Left renal pelvis (tissue), 4 donors: ENCODE measurements around the gene SH3TC2. TPM values are rescaled to one million over a fixed set of nuclear protein-coding genes. Genes with fewer than 3 reads are reported as not detected.

ENCODE experiments used
- DNase-seq, 4 donors: peaks; one replicate each; pipeline ENCODE4 v3.0.0-alpha.2; 2013; ENCODE audit warnings: low read depth in 4 of 4, low spot score in 3 of 4
- polyA plus RNA-seq, 4 donors: library from polyadenylated mRNA; unstranded; fragments of 120-200 nt; gene quantifications; one replicate each; pipeline ENCODE4 v1.2.1, GENCODE V29; 2013; ENCODE audit not compliant: insufficient read length in 4 of 4

Gene SH3TC2
- polyA plus RNA-seq, 4 donors = 0.85 to 2.7 (median 1.3) TPM

- no peak for DNase-seq
These were observed 88.1 kb downstream of the SH3TC2 start for GRCh38 chr5:148974642-148975327.

DNA sequence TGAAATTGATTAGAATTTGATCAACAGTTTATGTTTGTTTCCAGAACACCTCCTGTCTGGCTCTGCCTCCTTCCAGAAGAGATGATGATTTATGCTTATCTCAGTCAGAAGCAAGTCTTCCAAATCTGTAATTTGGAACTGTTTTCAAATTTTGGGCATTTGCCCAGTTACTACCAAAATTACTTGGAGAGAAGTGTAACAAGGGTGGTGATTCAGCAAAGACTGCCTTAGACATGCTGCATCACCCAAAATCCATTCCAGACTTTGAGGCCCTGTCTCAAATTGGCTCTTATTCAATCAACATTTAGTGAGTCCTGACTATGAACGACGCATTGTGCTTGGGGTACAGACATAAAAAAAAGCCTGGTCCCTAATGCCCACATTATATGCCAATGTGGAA, 89.4 kb downstream of the SH3TC2 start:
- DNase-seq = no peak

- DNase-seq = no peak
These were observed 89.9 kb downstream of the SH3TC2 start for GRCh38 chr5:148972974-148973374.

DNA sequence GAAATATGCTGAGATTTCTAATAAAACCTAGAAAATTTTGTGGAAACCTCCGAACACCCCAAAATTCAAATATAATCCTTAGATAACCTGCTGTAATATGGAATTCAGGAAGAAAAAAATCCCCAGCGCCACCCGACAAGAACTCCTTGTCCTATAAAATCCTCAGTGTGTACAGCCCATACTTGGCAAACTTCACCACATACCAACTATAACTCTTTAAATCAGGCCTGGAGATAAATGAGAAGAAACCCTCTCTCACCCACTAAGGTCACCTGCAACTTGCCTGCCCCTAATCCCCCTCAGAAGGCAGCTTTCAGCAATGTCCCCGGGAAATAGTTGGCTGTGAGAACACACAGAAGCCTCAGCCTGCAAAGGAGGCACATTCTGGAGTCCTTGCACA, 90.5 kb downstream of the SH3TC2 start:
- DNase-seq = no peak

DNA sequence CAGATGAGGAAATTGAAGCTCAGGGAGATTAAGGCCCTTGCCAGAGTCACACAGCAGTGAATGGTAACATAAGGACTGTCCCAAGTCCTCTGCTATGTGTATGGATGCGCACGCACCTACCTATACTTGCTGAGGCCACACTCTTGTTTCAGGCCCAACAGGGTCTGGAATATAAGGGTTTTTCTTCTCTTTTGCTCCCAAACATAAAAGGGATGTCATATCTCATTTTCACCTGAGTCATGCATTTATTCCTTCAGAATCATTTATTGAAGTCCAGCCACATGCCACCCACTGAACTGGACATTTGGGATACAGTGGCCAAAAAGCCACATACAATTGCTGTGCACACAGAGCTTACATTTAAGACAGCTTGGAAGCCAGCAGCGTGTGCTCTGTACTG, 92.0 kb downstream of the SH3TC2 start:
- DNase-seq = no peak

GRCh38 chr5:148970228-148970627, 92.6 kb downstream of the SH3TC2 start:
- DNase-seq = no peak

- DNase-seq = no peak
These were observed 93.6 kb downstream of the SH3TC2 start for GRCh38 chr5:148969291-148969690.

- no peak for DNase-seq
These were observed 94.6 kb downstream of the SH3TC2 start for GRCh38 chr5:148968311-148968710.

DNA sequence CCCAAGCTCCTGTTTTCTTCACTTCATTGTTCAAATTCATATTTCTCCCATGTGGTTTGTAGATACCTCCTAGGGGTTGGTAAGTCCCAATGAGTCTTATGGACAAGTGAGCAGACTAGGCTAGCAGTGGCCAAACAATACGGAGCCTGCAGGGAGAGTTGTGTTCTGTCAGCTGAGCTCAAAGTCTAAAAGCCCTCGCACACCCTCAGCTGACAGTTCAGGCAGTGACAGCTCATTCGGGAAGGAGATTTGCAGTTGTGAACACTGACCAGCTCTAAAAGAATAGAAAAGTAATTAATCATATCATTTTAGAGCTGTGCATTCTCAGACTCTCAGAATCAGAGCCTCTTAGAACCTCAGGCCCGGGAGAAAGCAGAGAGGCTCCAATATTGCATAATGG, 95.1 kb downstream of the SH3TC2 start:
- DNase-seq = no peak

DNA sequence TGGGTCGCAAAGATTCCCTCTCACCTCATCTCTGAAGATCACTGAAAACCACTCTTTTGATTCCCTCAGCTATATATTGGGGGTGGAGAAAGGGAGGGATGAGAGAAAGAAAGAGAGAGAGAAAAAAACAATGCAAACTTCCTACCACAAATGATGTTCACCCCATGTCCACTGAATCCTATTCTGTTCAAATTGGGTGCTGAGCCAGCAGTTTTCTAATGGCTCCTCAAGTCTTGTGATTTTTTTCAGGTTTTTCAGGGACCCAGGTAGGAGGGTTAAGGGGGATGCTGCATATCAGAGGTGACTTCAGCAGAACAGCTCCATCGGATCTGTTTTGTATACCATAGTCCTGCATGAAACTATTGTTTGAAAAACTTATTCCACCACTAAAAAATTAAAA, 95.9 kb downstream of the SH3TC2 start:
- no peak for DNase-seq

DNA sequence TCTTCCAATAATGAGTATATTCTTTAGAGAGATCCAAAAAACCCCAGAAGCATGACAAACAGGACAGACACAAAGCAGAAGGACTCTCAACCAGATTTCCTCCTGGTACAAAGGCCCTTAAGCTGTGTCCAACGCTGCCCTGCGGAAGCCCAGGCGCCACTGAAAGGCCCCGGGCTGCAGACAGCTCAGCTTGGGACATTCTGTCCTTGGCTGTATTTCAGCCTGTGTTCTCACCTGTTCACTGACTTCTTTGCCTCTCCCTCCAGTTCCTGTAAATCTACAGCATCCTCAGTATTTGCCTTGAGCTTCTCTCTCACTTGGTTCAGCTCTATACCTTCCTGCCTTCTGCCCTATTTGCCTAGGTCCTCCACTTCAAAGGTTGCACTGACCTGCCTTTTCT, 96.5 kb downstream of the SH3TC2 start:
- no peak for DNase-seq

DNA sequence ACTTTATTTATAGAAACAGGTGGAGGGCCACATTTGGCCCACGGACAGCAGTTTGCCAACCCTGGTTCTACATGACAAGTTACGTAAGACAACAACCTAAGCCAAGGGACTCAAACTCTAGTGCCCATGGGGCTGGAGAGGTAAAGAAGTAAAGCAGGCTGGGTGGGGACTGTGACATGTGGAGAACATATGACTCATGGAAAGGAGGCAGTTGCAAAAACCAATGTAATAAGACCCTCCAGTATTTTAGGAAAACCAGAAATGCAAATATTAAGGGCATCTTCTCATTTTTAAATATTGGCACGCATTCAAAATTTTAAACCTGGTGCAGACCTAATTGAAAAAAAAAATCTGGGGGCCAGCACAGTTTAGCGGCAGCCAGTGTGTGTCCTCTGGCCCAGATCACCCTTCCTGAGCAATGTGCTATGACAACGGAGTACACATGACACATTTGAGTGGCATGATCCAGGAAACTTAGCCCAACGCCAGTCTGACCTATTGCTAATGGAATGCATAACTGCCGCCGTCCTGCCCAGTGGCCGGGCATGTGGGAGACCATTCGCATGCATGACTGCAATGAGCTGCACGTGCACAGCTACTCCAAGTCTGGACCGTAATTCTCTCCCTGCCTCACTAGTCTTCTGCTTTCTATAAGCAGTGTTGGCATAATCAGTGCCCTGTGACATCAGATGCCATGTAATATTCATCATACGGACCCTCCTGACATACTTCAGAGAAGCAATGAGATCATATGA, 97.2 kb downstream of the SH3TC2 start:
- DNase-seq = peak; percentile 31 to 75 (median 48)

DNA sequence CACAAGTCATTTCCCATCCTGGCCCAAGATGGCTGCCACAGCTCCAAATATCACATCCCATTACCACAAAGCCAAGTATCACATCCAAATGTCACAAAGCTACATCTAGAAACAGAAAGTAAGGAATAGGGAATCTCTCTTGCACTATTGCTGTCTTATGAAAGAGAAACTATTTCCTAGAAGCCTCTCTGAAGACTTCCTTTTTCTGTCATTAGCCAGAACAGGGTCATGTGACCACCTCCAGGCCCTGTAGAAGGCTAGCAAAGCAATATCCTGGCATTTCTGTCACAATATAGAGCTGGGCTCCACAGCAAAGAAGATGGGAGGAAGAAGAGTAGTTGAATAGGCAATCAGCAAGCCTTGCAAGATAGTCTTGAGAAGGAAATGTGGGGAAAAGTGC, 99.2 kb downstream of the SH3TC2 start:
- no peak for DNase-seq

- DNase-seq = no peak
These were observed 100.0 kb downstream of the SH3TC2 start for GRCh38 chr5:148962761-148963324.

DNA sequence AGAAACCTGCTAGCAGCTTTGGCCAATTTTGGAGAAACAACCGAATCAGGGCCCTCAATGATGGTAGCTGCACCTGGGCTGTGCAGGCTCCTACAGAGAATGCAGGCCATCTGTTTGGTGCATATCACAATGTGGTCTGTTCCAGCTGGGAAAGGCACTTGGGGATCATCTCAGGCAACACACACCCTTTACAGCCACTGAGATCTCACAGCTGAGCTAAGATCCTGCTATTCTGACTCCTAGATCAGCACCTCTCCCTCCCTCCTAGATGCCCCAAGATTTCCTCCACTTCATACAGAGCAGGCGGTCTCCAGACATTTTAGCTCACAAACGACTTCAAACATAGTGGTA, 100.7 kb downstream of the SH3TC2 start:
- DNase-seq = no peak

DNA sequence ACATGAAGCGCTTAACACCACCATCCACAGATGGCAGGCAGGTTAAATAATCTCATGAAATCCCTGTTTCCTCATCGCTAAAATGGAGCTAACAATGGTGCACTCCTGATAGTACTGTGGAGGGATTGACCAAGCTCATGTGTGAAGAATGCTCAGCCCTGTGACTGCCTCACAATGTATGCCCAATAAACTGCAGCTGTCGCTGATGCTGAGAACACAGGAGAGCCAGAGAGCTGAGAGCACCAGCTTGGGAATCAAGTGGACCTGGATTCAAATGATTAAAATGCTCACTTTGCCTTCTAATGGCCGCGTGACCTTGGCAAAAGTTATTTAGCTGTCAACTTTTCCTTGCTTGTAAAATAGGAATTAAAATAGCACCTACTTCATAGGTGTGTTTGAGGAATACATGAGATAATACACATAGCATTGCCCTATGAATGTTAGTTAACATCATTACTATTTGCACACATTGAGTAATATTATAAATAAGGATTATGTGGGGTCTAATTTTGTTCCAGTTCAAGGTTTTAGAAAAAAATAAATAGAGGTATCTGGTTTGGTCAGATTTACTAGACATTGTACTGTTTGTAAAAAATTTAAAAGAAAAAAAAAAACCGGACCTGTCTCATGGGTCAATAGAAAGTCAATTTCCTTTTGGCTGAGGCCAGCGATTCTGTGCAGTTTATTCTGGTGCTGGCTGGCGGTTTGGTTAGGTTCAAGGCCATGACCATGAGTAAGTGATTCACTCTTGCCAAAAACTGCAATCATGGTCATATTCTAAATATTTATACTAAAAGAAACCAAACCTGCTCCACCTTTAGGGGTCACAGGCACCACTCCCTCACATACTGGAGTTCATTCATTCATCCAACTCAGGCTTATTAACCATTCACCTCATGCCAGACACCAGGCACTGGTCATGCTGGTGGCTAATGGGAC, 101.3 kb downstream of the SH3TC2 start:
- no peak for DNase-seq

DNA sequence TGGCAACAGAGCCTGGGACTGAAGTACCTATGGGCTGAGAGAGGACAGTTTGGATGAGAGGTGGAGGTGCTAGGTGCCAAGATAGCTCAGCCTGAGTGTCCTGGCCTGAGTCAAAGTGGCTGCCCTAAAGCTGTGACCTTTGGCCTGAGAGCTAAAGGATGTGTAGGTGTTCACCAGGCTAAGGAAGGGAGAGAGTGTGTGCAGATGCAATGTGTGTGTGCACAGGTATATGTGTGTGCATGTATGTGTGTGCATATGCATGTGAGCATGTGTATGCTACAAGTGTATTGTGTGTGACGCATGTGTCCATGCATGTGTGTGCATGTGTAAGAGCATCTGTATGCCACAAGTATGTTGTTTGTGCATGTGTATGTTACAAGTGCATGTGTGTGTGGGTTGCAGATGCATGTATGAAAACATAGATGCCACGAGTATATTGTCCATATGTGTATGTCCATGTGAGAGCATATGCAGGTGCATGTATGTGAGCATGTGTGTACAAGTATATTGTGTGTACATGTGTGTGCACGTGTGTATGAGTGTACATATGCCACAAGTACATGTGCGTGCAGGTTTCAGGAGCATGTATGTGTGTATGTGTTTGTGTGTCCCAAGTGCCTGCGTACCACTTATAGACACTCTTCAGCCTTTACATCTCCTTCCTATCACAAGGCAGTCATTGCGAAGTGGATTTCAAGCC, 102.6 kb downstream of the SH3TC2 start:
- DNase-seq = no peak

DNA sequence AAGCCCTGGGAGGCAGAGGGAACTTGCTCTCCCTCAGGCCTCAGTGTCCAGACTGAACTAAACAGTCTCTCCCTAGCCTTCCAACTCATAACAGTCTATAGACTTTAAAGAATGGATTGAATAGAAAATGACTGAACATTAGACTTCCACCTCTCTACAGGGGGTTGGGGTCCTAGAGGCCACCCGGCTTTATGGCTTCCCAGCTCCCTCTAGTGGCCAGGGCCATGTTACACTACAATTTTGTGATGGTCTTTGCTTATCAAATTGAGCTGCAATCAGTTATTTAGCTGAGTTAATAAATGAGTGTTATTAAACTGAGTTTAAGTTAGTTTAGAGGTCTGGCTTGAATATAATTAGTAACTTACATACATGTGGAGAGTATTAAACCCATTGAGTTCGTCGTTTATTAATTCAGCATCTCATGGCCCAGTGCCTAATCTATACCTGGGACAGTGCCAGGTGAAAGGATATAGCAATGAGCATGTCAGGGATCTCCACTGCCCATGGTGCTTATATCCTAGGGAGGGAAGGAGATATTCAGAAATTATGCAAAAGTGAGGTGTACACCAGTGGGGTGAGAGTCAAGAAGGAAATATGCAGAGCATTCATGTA, 105.2 kb downstream of the SH3TC2 start:
- no peak for DNase-seq

DNA sequence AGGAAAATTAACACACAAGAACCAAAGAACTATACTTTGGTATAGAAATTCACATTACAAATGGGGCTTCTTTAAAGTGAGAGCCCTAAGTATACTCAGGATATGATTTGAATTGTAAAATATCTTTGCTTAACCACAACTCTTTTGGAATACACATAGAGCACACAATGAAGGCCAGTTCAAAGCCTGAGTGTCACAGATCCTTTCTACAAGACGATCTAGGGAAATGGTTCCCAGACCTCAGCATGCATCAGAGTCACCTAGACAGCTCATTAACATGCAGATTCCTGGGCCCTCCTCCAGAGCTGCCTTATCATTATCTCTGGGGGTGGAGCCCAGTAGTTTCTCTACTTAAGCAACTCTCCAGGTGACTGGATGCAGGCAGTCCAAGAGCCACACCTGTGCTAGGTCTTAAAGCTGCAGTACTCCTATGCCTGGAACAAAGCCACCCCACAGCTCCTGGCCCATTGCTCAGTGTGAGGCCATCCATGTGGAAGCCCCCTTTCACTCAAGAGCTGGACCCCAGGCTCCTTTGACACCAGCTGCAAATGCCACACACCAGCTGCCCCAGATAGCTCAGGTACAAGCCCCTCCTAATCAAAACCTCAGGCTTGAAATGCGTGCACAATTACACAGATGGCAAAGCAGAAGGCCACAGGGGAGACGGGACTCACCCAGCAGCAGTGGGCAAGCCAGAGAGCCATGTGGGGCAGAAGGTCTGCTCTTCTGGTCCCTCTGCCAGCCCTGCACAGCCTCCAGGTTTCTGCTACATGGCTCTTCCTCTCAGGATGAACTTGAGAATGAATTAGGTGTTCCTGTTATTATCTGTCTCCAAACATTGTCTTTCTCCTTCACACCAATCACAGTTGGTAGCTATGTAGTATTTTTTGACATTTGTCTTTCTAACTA, 106.1 kb downstream of the SH3TC2 start:
- DNase-seq = no peak
